MCF 10A (cell line): Measurements from ENCODE around the gene PSMD13. TPM values are rescaled to one million over a fixed set of nuclear protein-coding genes. Genes with fewer than 3 reads are reported as not detected.
A peak's percentile ranks its signal among the peaks of the same experiment; 100 is the strongest.

Experiments used
- BruUV-seq: library from RNA; stranded (reverse); fragments of 400-500 nt; replicated peaks from 2 replicates; lab custom pipeline; 2021; lab: Mats Ljungman, UMichigan
- CTCF ChIA-PET: fragments of 300-600 bp; sonication (Branson Sonifier 250); formaldehyde crosslinking; extraction: SDS; loops from one replicate; lab custom pipeline; 2021; ENCODE audit warnings: antibody characterized with exemption, inconsistent platforms; lab: Yijun Ruan, JAX
- POLR2A ChIA-PET: fragments of 300-600, 350-650 bp; sonication (Branson Sonifier 250); formaldehyde crosslinking; extraction: SDS; loops from one replicate; lab custom pipeline; 2020; ENCODE audit warnings: antibody characterized with exemption, inconsistent platforms; lab: Yijun Ruan, JAX
- DNase-seq: peaks from one replicate; pipeline ENCODE4 v3.0.0-alpha.2; 2018; ENCODE audit not compliant: unreplicated experiment
- H3K27ac Mint-ChIP-seq: one replicate; pipeline ENCODE4 v1.8.0; 2022; ENCODE audit warnings: mild to moderate bottlenecking, low read depth, mixed read lengths; ENCODE audit not compliant: unreplicated experiment
- H3K27me3 Mint-ChIP-seq: one replicate; pipeline ENCODE4 v1.8.0; 2022; ENCODE audit warnings: mixed read lengths; ENCODE audit not compliant: insufficient read depth, unreplicated experiment
- H3K36me3 Mint-ChIP-seq: one replicate; pipeline ENCODE4 v1.8.0; 2022; ENCODE audit warnings: mild to moderate bottlenecking, moderate library complexity, mixed read lengths; ENCODE audit not compliant: insufficient read depth, unreplicated experiment
- H3K4me1 Mint-ChIP-seq: one replicate; pipeline ENCODE4 v1.8.0; 2022; ENCODE audit warnings: mixed read lengths; ENCODE audit not compliant: insufficient read depth, unreplicated experiment
- H3K4me3 Mint-ChIP-seq: one replicate; pipeline ENCODE4 v1.8.0; 2022; ENCODE audit warnings: mild to moderate bottlenecking, moderate library complexity, mixed read lengths; ENCODE audit not compliant: unreplicated experiment
- H3K9me3 Mint-ChIP-seq: one replicate; pipeline ENCODE4 v1.8.0; 2022; ENCODE audit warnings: mixed read lengths; ENCODE audit not compliant: unreplicated experiment
- intact Hi-C: fragments of 100-400 bp; cut with micrococcal nuclease; formaldehyde crosslinking; loops from 2 replicates; pipeline ENCODE4 v1.14.1; 2022
- total RNA-seq: library from RNA; stranded (reverse); gene quantifications from 2 replicates; pipeline ENCODE4 v1.2.3, GENCODE V29; 2022
- TF ChIP-seq, protein P1 (sequence below): fragments of 200-600 bp; IDR thresholded peaks from one replicate; pipeline ENCODE4 v1.8.0; 2022; ENCODE audit warnings: antibody characterized with exemption, mild to moderate bottlenecking; ENCODE audit not compliant: unreplicated experiment

The PSMD13 gene
- total RNA-seq, 1 experiment from 2014 or later = 103 TPM

DNA sequence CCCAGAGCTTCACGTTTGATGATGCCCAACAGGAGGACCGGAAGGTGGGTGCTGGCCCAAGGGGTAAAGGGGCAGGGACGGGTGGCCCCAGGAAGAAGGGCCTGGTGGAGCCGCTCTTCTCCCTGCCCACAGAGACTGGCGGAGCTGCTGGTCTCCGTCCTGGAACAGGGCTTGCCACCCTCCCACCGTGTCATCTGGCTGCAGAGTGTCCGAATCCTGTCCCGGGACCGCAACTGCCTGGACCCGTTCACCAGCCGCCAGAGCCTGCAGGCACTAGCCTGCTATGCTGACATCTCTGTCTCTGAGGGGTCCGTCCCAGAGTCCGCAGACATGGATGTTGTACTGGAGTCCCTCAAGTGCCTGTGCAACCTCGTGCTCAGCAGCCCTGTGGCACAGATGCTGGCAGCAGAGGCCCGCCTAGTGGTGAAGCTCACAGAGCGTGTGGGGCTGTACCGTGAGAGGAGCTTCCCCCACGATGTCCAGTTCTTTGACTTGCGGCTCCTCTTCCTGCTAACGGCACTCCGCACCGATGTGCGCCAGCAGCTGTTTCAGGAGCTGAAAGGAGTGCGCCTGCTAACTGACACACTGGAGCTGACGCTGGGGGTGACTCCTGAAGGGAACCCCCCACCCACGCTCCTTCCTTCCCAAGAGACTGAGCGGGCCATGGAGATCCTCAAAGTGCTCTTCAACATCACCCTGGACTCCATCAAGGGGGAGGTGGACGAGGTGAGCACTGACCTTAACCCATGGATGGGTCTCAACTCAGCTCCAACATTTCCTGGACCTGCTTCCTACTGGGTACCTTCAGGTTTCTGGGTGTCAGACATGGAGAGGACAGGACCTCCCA, 27.3 kb upstream of the PSMD13 start:
- H3K36me3 Mint-ChIP-seq = peaks cover 55% of the 10 kb centered on the region
- intact Hi-C loops = loop anchor here (2.0 to 5.0 kb wide), 2 partner anchors 27 to 238 kb away; partner anchors contain the start of genes PSMD13 and SIRT3
- no TSS peak for BruUV-seq
- POLR2A ChIA-PET = interaction anchor here (0.6 to 5.9 kb wide), 16 partner anchors 9 to 600 kb away, joined by 3 to 136 read pairs (median 4); partner anchors contain the start of genes PSMD13, PTDSS2, RNH1 and RPLP2
- no peak for DNase-seq
- H3K4me1 Mint-ChIP-seq = peaks cover 6% of the 10 kb centered on the region
- TF ChIP-seq, protein P1, sequence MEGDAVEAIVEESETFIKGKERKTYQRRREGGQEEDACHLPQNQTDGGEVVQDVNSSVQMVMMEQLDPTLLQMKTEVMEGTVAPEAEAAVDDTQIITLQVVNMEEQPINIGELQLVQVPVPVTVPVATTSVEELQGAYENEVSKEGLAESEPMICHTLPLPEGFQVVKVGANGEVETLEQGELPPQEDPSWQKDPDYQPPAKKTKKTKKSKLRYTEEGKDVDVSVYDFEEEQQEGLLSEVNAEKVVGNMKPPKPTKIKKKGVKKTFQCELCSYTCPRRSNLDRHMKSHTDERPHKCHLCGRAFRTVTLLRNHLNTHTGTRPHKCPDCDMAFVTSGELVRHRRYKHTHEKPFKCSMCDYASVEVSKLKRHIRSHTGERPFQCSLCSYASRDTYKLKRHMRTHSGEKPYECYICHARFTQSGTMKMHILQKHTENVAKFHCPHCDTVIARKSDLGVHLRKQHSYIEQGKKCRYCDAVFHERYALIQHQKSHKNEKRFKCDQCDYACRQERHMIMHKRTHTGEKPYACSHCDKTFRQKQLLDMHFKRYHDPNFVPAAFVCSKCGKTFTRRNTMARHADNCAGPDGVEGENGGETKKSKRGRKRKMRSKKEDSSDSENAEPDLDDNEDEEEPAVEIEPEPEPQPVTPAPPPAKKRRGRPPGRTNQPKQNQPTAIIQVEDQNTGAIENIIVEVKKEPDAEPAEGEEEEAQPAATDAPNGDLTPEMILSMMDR = no peak
- no peaks in the 10 kb centered on the region for H3K9me3 Mint-ChIP-seq
- no peaks in the 10 kb centered on the region for H3K27me3 Mint-ChIP-seq
- H3K27ac Mint-ChIP-seq = peak overlapping the region; percentile 99
- CTCF ChIA-PET = interaction anchor here (0.9 to 2.5 kb wide), 5 partner anchors 10 to 155 kb away, joined by 3 to 8 read pairs (median 5); no protein-coding TSS in a partner anchor
- H3K4me3 Mint-ChIP-seq = peak overlapping the region; percentile 99

DNA sequence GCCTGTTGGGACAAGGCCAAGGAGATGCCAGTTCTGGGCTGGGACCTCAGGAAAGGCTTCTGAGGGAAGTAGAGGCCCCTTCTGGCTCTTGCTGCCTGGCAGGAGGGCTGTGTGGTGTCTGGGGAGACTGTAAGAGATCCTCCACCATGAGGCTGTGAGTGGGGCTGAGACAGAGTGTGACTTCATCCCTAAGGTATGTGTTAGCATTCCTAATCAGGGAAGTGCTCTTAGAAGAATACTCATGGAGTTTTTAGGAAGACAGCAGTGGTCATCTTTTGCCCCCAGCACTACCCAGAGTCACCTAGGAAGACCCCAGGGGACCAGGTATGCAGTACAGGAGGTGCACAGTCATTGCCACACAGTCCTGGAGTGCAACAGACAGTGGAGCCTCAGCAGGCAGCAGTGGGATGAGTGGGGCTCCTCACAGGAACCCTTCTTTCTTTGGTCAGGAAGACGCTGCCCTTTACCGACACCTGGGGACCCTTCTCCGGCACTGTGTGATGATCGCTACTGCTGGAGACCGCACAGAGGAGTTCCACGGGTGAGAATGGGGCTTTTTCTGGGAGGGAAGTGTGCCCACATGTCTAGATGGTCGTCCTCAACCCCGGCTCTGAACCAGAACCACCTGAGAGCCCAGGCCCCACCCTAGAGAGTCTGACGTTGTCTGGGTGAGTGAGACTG, 26.5 kb upstream of the PSMD13 start:
- H3K4me3 Mint-ChIP-seq = peak overlapping the region; percentile 99
- TF ChIP-seq, protein P1 = no peak
- H3K27ac Mint-ChIP-seq = peak overlapping the region; percentile 81
- intact Hi-C loops = no loop called here
- H3K9me3 Mint-ChIP-seq = no peaks in the 10 kb centered on the region
- BruUV-seq = no TSS peak
- peaks cover 6% of the 10 kb centered on the region for H3K4me1 Mint-ChIP-seq
- H3K27me3 Mint-ChIP-seq = no peaks in the 10 kb centered on the region
- ChIA-PET CTCF (interaction anchor here (0.9 to 2.5 kb wide), 5 partner anchors 9 to 154 kb away, joined by 3 to 8 read pairs (median 5); no protein-coding TSS in a partner anchor), POLR2A (interaction anchor here (0.6 to 5.9 kb wide), 5 partner anchors 25 to 599 kb away, joined by 3 to 136 read pairs (median 4); partner anchors contain the start of genes PSMD13, RPLP2 and SIRT3)
- DNase-seq = no peak
- peaks cover 60% of the 10 kb centered on the region for H3K36me3 Mint-ChIP-seq

DNA sequence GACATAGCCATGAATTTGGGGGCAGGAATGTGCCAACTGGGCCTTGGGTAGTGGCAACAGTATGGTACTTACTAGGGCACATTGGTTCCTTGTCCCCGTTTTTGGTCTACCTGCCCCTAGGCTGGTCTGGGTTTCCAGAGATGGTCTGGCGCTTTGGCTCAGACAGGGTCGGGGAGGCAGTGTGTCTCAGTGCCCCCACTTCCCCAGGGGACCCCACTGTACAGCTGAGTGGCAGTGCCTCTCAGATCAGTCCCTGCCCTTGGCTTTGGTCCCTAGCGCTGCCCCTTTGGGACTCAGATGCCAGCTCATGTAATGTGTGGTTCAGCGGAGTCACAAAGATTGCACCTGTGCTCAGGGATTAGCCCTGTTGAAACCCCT, 26.0 kb upstream of the PSMD13 start:
- TF ChIP-seq, protein P1 = no peak
- BruUV-seq = no TSS peak
- H3K4me1 Mint-ChIP-seq = peaks cover 6% of the 10 kb centered on the region
- H3K4me3 Mint-ChIP-seq = no peak overlapping the region
- intact Hi-C loops = no loop called here
- ChIA-PET CTCF (no interaction called here), POLR2A (no interaction called here)
- H3K36me3 Mint-ChIP-seq = peaks cover 62% of the 10 kb centered on the region
- no peak for DNase-seq
- no peak overlapping the region for H3K27ac Mint-ChIP-seq
- H3K27me3 Mint-ChIP-seq = no peaks in the 10 kb centered on the region
- no peaks in the 10 kb centered on the region for H3K9me3 Mint-ChIP-seq
